ENCODE results near the gene FLOT2. TPM values are rescaled to one million over a fixed set of nuclear protein-coding genes. Genes with fewer than 3 reads are reported as not detected.

The FLOT2 gene
- total RNA-seq, 1 experiment from 2014 or later, result 118 TPM

DNA sequence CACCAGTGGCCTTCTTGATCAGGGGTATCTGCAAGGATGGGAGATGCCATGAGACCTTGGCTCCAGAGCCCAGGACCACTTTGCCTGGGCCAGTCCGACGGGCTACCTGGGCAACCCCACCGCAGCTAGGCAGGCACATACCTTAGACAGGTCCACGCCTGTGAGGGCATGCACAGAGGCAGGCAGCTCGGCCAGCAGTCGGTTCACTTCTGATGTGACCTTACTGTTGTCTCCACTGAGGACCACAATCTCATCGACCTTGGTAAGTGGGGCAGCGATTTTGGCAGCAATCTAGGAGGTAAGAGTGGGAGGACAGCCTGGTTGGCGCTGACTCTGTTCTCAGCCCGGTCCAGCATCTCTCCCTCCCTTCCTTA, 17.0 kb downstream of the FLOT2 start:
- no TSS peak for BruUV-seq (replicated peaks)
- Histone ChIP-seq H3K9me3 (ENCODE audit: insufficient read depth, low read depth) (no peaks in the 10 kb centered on the region), H3K36me3 (ENCODE audit: low read depth) (no peaks in the 10 kb centered on the region), H2AFZ (no peak overlapping the region), H3K27ac (no peak overlapping the region), H3K4me1 (replicated peaks; ENCODE audit: insufficient read depth) (peaks cover 8% of the 10 kb centered on the region; the same call in 1 of the 2 replicates), H4K20me1 (ENCODE audit: insufficient read depth) (no peaks in the 10 kb centered on the region), H3K27me3 (ENCODE audit: insufficient read depth, low read depth) (no peaks in the 10 kb centered on the region), H3F3A (ENCODE audit: insufficient read depth, low read depth) (peaks cover 6% of the 10 kb centered on the region; the same call in 1 of the 2 replicates), H3K9me2 (ENCODE audit: insufficient read depth) (no peaks in the 10 kb centered on the region), H3K79me2 (ENCODE audit: low read depth) (no peaks in the 10 kb centered on the region), H3K4me2 (no peak overlapping the region), H3K4me3 (no peak overlapping the region)
- intact Hi-C loops (cut with micrococcal nuclease; ENCODE audit: unreplicated experiment), result no loop called here
- ChIA-PET CTCF (interaction anchor here (2.0 kb wide), 1 partner anchor 117 kb away, joined by 12 read pairs; no protein-coding TSS in a partner anchor), POLR2A (ENCODE audit: unreplicated experiment) (no interaction called here)
- TF ChIP-seq, protein P1, sequence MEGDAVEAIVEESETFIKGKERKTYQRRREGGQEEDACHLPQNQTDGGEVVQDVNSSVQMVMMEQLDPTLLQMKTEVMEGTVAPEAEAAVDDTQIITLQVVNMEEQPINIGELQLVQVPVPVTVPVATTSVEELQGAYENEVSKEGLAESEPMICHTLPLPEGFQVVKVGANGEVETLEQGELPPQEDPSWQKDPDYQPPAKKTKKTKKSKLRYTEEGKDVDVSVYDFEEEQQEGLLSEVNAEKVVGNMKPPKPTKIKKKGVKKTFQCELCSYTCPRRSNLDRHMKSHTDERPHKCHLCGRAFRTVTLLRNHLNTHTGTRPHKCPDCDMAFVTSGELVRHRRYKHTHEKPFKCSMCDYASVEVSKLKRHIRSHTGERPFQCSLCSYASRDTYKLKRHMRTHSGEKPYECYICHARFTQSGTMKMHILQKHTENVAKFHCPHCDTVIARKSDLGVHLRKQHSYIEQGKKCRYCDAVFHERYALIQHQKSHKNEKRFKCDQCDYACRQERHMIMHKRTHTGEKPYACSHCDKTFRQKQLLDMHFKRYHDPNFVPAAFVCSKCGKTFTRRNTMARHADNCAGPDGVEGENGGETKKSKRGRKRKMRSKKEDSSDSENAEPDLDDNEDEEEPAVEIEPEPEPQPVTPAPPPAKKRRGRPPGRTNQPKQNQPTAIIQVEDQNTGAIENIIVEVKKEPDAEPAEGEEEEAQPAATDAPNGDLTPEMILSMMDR (conservative IDR thresholded peaks at IDR 0.05), result no peak
- TF ChIP-seq EZH2 (IDR thresholded peaks at IDR 0.05; ENCODE audit: low read depth), result no peak
- no peak for DNase-seq

DNA sequence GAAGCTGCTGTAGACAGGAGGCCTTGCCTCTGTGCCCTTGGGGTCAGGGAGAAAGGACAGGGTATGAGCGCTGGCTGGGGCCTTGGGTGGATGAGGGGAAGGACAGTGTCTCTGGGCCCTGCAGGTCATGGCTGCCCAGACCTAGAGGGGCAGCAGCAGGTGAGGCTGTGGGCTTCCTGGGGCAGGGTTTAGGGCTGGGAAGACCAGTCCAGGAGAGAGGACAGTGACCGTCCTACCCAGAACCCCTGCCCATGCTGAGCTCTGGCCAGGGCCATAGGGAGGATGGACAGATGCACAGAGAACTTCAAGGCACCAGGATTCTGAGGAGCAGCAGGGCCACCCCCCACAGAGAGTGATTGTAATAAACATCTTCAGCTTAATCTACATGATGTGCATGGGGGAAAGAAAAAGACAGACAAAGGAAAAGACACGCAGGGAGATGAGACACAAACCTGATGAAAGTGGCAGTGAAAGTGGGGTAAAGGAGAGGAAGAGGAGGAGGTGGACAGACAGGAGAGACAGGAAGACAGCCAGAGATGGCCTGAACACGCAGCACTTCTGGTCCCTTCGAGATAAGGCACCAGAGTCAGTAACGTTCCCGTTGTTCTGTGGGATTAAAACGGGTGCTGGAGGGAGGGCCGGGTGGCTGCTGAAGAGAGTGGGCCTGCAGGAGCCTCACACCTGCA, 17.5 kb downstream of the FLOT2 start:
- Histone ChIP-seq H3K9me2 (ENCODE audit: insufficient read depth) (no peaks in the 10 kb centered on the region), H3F3A (ENCODE audit: insufficient read depth, low read depth) (peaks cover 6% of the 10 kb centered on the region; the same call in 1 of the 2 replicates), H3K79me2 (ENCODE audit: low read depth) (no peaks in the 10 kb centered on the region), H3K4me3 (no peak overlapping the region), H3K27me3 (ENCODE audit: insufficient read depth, low read depth) (no peaks in the 10 kb centered on the region), H3K9me3 (ENCODE audit: insufficient read depth, low read depth) (no peaks in the 10 kb centered on the region), H4K20me1 (ENCODE audit: insufficient read depth) (no peaks in the 10 kb centered on the region), H3K4me2 (no peak overlapping the region), H3K36me3 (ENCODE audit: low read depth) (no peaks in the 10 kb centered on the region), H3K4me1 (replicated peaks; ENCODE audit: insufficient read depth) (peaks cover 9% of the 10 kb centered on the region; the same call in 1 of the 2 replicates), H2AFZ (no peak overlapping the region), H3K27ac (no peak overlapping the region)
- no peak for DNase-seq
- intact Hi-C loops (cut with micrococcal nuclease; ENCODE audit: unreplicated experiment), result loop anchor here (1.0 kb wide), 1 partner anchor 117 kb away; no protein-coding TSS in a partner anchor
- CTCF ChIA-PET, result interaction anchor here (1.2 to 2.0 kb wide), 4 partner anchors 16 to 153 kb away, joined by 3 to 12 read pairs (median 6); partner anchors contain the start of gene TLCD1
- BruUV-seq (replicated peaks), result TSS peak; percentile 29
- POLR2A ChIA-PET (ENCODE audit: unreplicated experiment), result no interaction called here
- no peak for TF ChIP-seq EZH2 (IDR thresholded peaks at IDR 0.05; ENCODE audit: low read depth)
- TF ChIP-seq, protein P1 (conservative IDR thresholded peaks at IDR 0.05), result no peak

DNA sequence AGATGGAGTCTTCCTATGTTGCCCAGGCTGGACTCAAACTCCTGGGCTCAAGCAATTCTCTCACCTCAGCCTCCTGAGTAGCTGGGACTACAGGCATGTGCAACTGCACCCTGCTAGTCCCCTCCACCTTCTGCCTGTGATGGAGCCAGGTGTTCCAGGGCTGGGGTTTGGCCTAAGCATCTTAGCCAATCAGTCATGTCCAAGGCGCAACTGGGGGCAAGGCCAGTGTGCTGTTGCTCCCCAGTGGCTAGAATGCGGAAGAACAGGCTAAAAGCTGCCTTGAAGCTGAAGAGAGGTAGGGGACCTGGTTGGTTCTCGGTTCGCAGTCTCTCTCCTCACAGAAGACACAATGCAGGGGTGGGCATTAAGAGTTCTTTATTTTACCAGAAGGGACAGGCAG, 18.6 kb downstream of the FLOT2 start:
- Histone ChIP-seq H3K4me1 (replicated peaks; ENCODE audit: insufficient read depth) (peaks cover 9% of the 10 kb centered on the region; the same call in 1 of the 2 replicates), H3F3A (ENCODE audit: insufficient read depth, low read depth) (peaks cover 6% of the 10 kb centered on the region; the same call in 1 of the 2 replicates), H3K79me2 (ENCODE audit: low read depth) (no peaks in the 10 kb centered on the region), H3K36me3 (ENCODE audit: low read depth) (no peaks in the 10 kb centered on the region), H4K20me1 (ENCODE audit: insufficient read depth) (no peaks in the 10 kb centered on the region), H3K9me3 (ENCODE audit: insufficient read depth, low read depth) (no peaks in the 10 kb centered on the region), H2AFZ (no peak overlapping the region), H3K27me3 (ENCODE audit: insufficient read depth, low read depth) (no peaks in the 10 kb centered on the region), H3K4me3 (no peak overlapping the region), H3K4me2 (no peak overlapping the region), H3K27ac (no peak overlapping the region), H3K9me2 (ENCODE audit: insufficient read depth) (no peaks in the 10 kb centered on the region)
- BruUV-seq (replicated peaks), result no TSS peak
- intact Hi-C loops (cut with micrococcal nuclease; ENCODE audit: unreplicated experiment), result loop anchor here (1.0 kb wide), 1 partner anchor 116 kb away; no protein-coding TSS in a partner anchor
- TF ChIP-seq, protein P1 (conservative IDR thresholded peaks at IDR 0.05), result peak; percentile 68
- no peak for TF ChIP-seq EZH2 (IDR thresholded peaks at IDR 0.05; ENCODE audit: low read depth)
- CTCF ChIA-PET, result interaction anchor here (0.5 to 2.0 kb wide), 7 partner anchors 17 to 239 kb away, joined by 3 to 12 read pairs (median 3); partner anchors contain the start of gene TLCD1
- POLR2A ChIA-PET (ENCODE audit: unreplicated experiment), result interaction anchor here (0.6 kb wide), 1 partner anchor 161 kb away, joined by 5 read pairs; no protein-coding TSS in a partner anchor
- DNase-seq, result peak; percentile 42 to 60

All from PC-9 (cell line).